Measurements from ENCODE around the gene TYMP. TPM values are rescaled to one million over a fixed set of nuclear protein-coding genes. Genes with fewer than 3 reads are reported as not detected.

TYMP gene
- total and polyA plus RNA-seq, 8 donors = 14.3 to 162 (median 70.2) TPM

DNA sequence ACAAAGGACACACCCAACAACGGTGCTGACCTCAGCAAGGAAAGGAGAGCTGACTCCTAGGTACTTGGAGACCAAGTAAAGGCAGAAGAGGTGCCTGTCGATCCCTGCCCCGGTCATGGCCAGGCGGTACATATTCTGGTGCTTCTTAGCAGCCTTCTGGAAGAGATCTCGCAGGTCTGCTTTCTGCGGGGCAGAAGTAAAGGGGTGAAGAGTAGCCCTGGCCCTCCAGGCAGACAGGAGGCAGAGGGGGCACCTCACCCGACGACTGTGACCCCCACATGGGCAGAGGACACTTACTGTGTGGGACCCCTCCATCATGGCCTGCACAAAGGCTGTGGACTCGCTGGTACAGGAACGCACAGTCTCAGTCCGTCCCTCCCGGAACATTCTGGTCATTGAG lies 41.0 kb upstream of the TYMP start:
- Histone ChIP-seq H3K36me3 (peaks cover 3 to 50% (median 29%) of the 10 kb centered on the region in 4 donors), H3K4me1 (peaks cover 5 to 39% (median 15%) of the 10 kb centered on the region in 4 donors), H3K4me3 (no peak overlapping the region), H3K27ac (peak overlapping the region; percentile 66 to 79 (median 76)), H3K9me3 (no peaks in the 10 kb centered on the region), H3K27me3 (no peaks in the 10 kb centered on the region)
- 90 to 94% (median 92%) methylated on average over 12 of the region's 12 CpGs for WGBS, 5 donors
- intact Hi-C loops (cut with DNase I; ENCODE audit: low total_unique reads) = no loop called here
- DNase-seq = no peak
- TF ChIP-seq EP300 (IDR thresholded peaks at IDR 0.05) = no peak
- no peak for TF ChIP-seq POLR2A (IDR thresholded peaks at IDR 0.05)
- TF ChIP-seq, protein P1, sequence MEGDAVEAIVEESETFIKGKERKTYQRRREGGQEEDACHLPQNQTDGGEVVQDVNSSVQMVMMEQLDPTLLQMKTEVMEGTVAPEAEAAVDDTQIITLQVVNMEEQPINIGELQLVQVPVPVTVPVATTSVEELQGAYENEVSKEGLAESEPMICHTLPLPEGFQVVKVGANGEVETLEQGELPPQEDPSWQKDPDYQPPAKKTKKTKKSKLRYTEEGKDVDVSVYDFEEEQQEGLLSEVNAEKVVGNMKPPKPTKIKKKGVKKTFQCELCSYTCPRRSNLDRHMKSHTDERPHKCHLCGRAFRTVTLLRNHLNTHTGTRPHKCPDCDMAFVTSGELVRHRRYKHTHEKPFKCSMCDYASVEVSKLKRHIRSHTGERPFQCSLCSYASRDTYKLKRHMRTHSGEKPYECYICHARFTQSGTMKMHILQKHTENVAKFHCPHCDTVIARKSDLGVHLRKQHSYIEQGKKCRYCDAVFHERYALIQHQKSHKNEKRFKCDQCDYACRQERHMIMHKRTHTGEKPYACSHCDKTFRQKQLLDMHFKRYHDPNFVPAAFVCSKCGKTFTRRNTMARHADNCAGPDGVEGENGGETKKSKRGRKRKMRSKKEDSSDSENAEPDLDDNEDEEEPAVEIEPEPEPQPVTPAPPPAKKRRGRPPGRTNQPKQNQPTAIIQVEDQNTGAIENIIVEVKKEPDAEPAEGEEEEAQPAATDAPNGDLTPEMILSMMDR (IDR thresholded peaks at IDR 0.05) = no peak
- TF ChIP-seq POLR2AphosphoS5 (IDR thresholded peaks at IDR 0.05) = no peak

DNA sequence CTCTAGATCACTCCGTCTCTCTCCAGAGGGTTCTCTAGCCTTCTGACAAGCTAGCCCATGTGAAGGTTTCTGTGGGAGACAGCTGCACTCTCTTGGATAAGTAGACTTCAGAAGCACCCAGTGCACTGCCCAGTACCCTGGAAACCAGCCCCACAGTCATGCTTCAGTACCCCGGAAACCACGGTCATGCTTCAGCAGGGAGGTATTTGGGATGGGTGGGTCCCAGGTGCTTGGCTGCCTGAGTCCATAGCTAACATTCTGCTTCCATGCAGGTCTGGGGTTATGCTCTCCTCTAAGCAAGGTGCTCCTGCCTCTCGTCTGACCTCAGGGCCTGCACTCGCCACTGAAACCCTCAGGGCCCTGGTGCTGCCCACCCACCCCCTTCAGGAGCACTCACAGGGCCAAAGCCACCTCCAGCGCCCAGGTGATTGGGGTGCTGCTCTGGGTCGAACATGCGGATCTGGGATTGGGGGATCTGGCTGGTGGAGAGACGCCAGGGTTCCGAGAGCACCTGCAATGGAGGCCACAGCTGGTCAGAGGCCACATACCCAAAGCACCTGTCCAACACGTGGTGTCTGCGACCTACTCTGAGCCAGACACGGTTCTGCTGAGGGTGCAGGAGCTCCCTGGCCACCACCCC lies 40.2 kb upstream of the TYMP start:
- Histone ChIP-seq H3K36me3 (peaks cover 3 to 50% (median 29%) of the 10 kb centered on the region in 4 donors), H3K4me1 (peaks cover 5 to 39% (median 15%) of the 10 kb centered on the region in 4 donors), H3K4me3 (no peak overlapping the region), H3K9me3 (no peaks in the 10 kb centered on the region), H3K27me3 (no peaks in the 10 kb centered on the region), H3K27ac (peak overlapping the region; percentile 66 to 79 (median 76))
- intact Hi-C loops (cut with DNase I; ENCODE audit: low total_unique reads) = no loop called here
- WGBS, 5 donors = 86 to 92% (median 89%) methylated on average over 10 to 13 of the region's 13 CpGs
- DNase-seq = no peak
- TF ChIP-seq POLR2A (IDR thresholded peaks at IDR 0.05) (no peak), EP300 (IDR thresholded peaks at IDR 0.05) (no peak), POLR2AphosphoS5 (IDR thresholded peaks at IDR 0.05) (no peak)
- TF ChIP-seq, protein P1 (IDR thresholded peaks at IDR 0.05) = no peak

DNA sequence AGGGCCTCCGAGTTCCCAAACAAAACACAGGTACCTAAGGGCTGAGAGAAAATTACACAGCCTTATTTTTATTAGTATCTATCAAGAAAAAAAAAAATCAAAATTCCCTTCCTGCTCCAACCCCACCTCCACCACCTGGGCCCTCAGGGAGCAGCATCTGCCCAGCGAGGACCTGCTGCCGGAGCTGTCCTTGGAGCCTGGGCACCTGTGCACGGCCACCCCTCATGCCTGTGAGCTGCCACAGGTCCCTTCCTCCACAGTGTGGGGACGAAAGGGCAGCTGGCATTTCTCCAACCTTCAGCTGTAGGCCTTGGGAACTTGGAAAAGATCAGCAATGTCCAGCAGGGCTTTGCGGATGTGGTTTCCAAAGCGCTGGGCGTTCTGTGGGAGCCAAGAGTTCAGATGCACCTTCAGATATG lies 39.2 kb upstream of the TYMP start:
- no peak overlapping the region for H3K4me3 ChIP-seq
- DNase-seq = peak; percentile 74 to 82
- 36 to 55% (median 44%) methylated on average over 8 of the region's 8 CpGs for WGBS, 5 donors
- TF ChIP-seq POLR2AphosphoS5 (IDR thresholded peaks at IDR 0.05) = peak in 1 of 3 donors; percentile 33
- TF ChIP-seq, protein P1 (IDR thresholded peaks at IDR 0.05) = no peak
- H3K9me3 ChIP-seq = no peaks in the 10 kb centered on the region
- peaks cover 5 to 43% (median 20%) of the 10 kb centered on the region in 4 donors for H3K4me1 ChIP-seq
- peak overlapping the region; percentile 66 to 79 (median 76) for H3K27ac ChIP-seq
- H3K36me3 ChIP-seq = peaks cover 3 to 44% (median 28%) of the 10 kb centered on the region in 4 donors
- intact Hi-C loops (cut with DNase I; ENCODE audit: low total_unique reads) = no loop called here
- H3K27me3 ChIP-seq = no peaks in the 10 kb centered on the region

DNA sequence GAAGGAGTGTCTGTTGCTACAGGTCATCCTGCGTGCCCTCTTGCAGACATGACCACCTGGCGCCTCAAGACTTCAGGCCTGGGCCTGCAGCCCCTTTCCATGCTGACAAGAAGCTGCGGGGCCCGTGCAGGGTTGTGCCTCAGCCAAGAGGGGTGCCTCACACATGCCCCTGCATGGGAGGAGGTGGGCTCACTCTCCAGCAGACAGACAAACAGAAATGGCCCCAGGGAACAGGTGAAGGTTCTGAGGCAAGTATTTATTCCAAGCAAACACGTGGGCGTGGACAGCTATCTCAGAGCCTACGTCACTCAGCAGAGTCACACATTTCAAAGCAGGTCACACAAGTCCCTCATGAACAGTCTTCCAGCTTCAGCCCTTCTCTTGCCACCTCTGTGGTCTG lies 38.8 kb upstream of the TYMP start:
- intact Hi-C loops (cut with DNase I; ENCODE audit: low total_unique reads) = no loop called here
- no peak for TF ChIP-seq POLR2A (IDR thresholded peaks at IDR 0.05)
- TF ChIP-seq POLR2AphosphoS5 (IDR thresholded peaks at IDR 0.05) = peak in 2 of 3 donors; percentile 41 to 46
- TF ChIP-seq, protein P1 (IDR thresholded peaks at IDR 0.05) = no peak
- Histone ChIP-seq H3K9me3 (no peaks in the 10 kb centered on the region), H3K27ac (peak overlapping the region; percentile 66 to 79 (median 76)), H3K36me3 (peaks cover 3 to 40% (median 26%) of the 10 kb centered on the region in 4 donors), H3K27me3 (no peaks in the 10 kb centered on the region), H3K4me1 (peaks cover 9 to 48% (median 24%) of the 10 kb centered on the region in 4 donors), H3K4me3 (no peak overlapping the region)
- DNase-seq = peak; percentile 68 to 90
- 49 to 69% (median 53%) methylated on average over 5 to 7 of the region's 7 CpGs for WGBS, 5 donors
